HCT116 (cell line): Measurements from ENCODE around the gene TSPAN11. TPM values are rescaled to one million over a fixed set of nuclear protein-coding genes. Genes with fewer than 3 reads are reported as not detected.

ENCODE experiments used
- ATAC-seq: fragments of 200-7000 bp; cut with Tn5 transposase; 2 replicates; pipeline ENCODE4 v1.9.1; 2020; ENCODE audit warnings: mild to moderate bottlenecking, moderate library complexity
- BruUV-seq: library from RNA; stranded (reverse); fragments of 400-500 nt; replicated peaks from 2 replicates; lab custom pipeline; 2021; lab: Mats Ljungman, UMichigan
- CTCF ChIA-PET: fragments of 300-600 bp; sonication (Branson Sonifier 250); formaldehyde crosslinking; loops from one replicate; lab custom pipeline; 2021; ENCODE audit warnings: antibody characterized with exemption; lab: Charles Lee
- POLR2A ChIA-PET: fragments of 300-600, 350-600 bp; sonication (Branson Sonifier 250); formaldehyde crosslinking; loops from one replicate; lab custom pipeline; 2021; ENCODE audit warnings: antibody characterized with exemption; lab: Charles Lee
- RAD21 ChIA-PET, 2 experiments: fragments of 300-600 bp; sonication (Branson Sonifier 250); formaldehyde crosslinking; loops; one replicate each; lab custom pipeline; 2023; ENCODE audit warnings: low total read pairs in 2 of 2; ENCODE audit not compliant: uncharacterized antibody in 2 of 2, unreplicated experiment in 2 of 2, low non-redundant PET in 1 of 2; lab: Charles Lee
- DNase-seq: peaks from one replicate; pipeline ENCODE4 v3.0.0-alpha.2; 2010; ENCODE audit warnings: low read depth, low spot score
- H2AFZ ChIP-seq: fragments of 200-600 bp; shearing (Covaris generic), sonication (generic); 2 replicates; pipeline ENCODE4 v1.6.1; 2017; ENCODE audit warnings: low read depth, mixed run types, mixed read lengths, antibody characterized with exemption, low read length; ENCODE audit not compliant: poor library complexity, severe bottlenecking
- H3K27ac ChIP-seq: 2 replicates; pipeline ENCODE4 v1.5.1; 2012; ENCODE audit warnings: low read depth, low read length
- H3K27me3 ChIP-seq: fragments of 200-600 bp; sonication (generic); 2 replicates; pipeline ENCODE4 v1.6.1; 2016; ENCODE audit warnings: mixed run types, low read length, mixed read lengths; ENCODE audit not compliant: insufficient read depth
- H3K36me3 ChIP-seq, 2 experiments: fragments of 200-500 bp in 1 of 2; fragments of 200-600 bp in 1 of 2; sonication (Bioruptor generic) in 1 of 2; sonication (generic) in 1 of 2; 2 replicates each; pipeline versions ENCODE4 v1.5.1 to v1.6.1; 2014 to 2016; ENCODE audit warnings: low read length in 2 of 2, inconsistent platforms in 1 of 2, mixed read lengths in 1 of 2, mixed run types in 1 of 2; ENCODE audit not compliant: insufficient read depth in 2 of 2, control insufficient read depth in 1 of 2
- H3K4me1 ChIP-seq, 2 experiments: fragments of 200-600 bp in 1 of 2; sonication (generic) in 1 of 2; 2 replicates each; pipeline versions ENCODE4 v1.5.1 to v1.6.1; 2012 to 2017; ENCODE audit warnings: low read length in 2 of 2, inconsistent platforms in 1 of 2, mild to moderate bottlenecking in 1 of 2, mixed read lengths in 1 of 2, mixed run types in 1 of 2, moderate library complexity in 1 of 2; ENCODE audit not compliant: insufficient read depth in 2 of 2, control insufficient read depth in 1 of 2
- H3K4me2 ChIP-seq: fragments of 200-600 bp; sonication (generic); 2 replicates; pipeline ENCODE4 v1.6.1; 2017; ENCODE audit warnings: mixed run types, low read length, mixed read lengths
- H3K4me3 ChIP-seq, 2 experiments: fragments of 200-600 bp in 1 of 2; sonication (generic) in 1 of 2; replicated peaks in 1 of 2; 2 replicates each; pipeline ENCODE4 v1.5.1; 2011 to 2016; ENCODE audit warnings: low read length in 2 of 2, control low read depth in 1 of 2, low read depth in 1 of 2, mild to moderate bottlenecking in 1 of 2, mixed read lengths in 1 of 2, mixed run types in 1 of 2
- H3K79me2 ChIP-seq: fragments of 200-600 bp; sonication (generic); 2 replicates; pipeline ENCODE4 v1.6.1; 2017; ENCODE audit warnings: mild to moderate bottlenecking, mixed run types, low read length, moderate library complexity, mixed read lengths; ENCODE audit not compliant: insufficient read depth
- H3K9ac ChIP-seq: fragments of 200-600 bp; sonication (generic); 2 replicates; pipeline ENCODE4 v1.6.1; 2016; ENCODE audit warnings: low read length, mixed read lengths
- H3K9me2 ChIP-seq: fragments of 200-600 bp; sonication (generic), shearing (Covaris generic); 2 replicates; pipeline ENCODE4 v1.6.1; 2017; ENCODE audit warnings: mixed run types, mild to moderate bottlenecking, moderate library complexity; ENCODE audit not compliant: insufficient read depth
- H3K9me3 ChIP-seq, 2 experiments: fragments of 200-500 bp in 1 of 2; fragments of 200-600 bp in 1 of 2; sonication (Bioruptor generic) in 1 of 2; sonication (generic) in 1 of 2; 2 replicates each; pipeline ENCODE4 v1.6.1; 2014 to 2017; ENCODE audit warnings: low read length in 2 of 2, mixed read lengths in 2 of 2, inconsistent platforms in 1 of 2, low read depth in 1 of 2, mild to moderate bottlenecking in 1 of 2, mixed run types in 1 of 2, moderate library complexity in 1 of 2; ENCODE audit not compliant: control insufficient read depth in 1 of 2, insufficient read depth in 1 of 2
- H4K20me1 ChIP-seq: fragments of 200-600 bp; sonication (generic), shearing (Covaris generic); 2 replicates; pipeline ENCODE4 v1.6.1; 2017; ENCODE audit warnings: mixed run types, mild to moderate bottlenecking, moderate library complexity; ENCODE audit not compliant: insufficient read depth
- CEBPB ChIP-seq: IDR thresholded peaks from 2 replicates; pipeline ENCODE4 v1.6.1; 2012; ENCODE audit warnings: low read depth
- EGR1 ChIP-seq: IDR thresholded peaks from 2 replicates; pipeline ENCODE4 v1.6.1; 2012; ENCODE audit warnings: low read depth
- EZH2phosphoT487 ChIP-seq: fragments of 200-600 bp; IDR thresholded peaks from 2 replicates; pipeline ENCODE4 v1.6.1; 2018; ENCODE audit warnings: antibody characterized with exemption, borderline replicate concordance
- FOSL1 ChIP-seq: IDR thresholded peaks from 2 replicates; pipeline ENCODE4 v1.6.1; 2012; ENCODE audit warnings: low read depth
- JUND ChIP-seq: IDR thresholded peaks from 2 replicates; pipeline ENCODE4 v1.6.1; 2012
- POLR2A ChIP-seq: IDR thresholded peaks from 2 replicates; pipeline ENCODE4 v1.7.0; 2011; ENCODE audit warnings: borderline replicate concordance; ENCODE audit not compliant: insufficient read depth, insufficient read length; ENCODE audit errors: extremely low read depth
- SIN3A ChIP-seq: IDR thresholded peaks from 2 replicates; pipeline ENCODE4 v1.6.1; 2012; ENCODE audit warnings: low read depth
- SP1 ChIP-seq: IDR thresholded peaks from 2 replicates; pipeline ENCODE4 v1.6.1; 2012; ENCODE audit warnings: low read depth
- SRF ChIP-seq: IDR thresholded peaks from 2 replicates; pipeline ENCODE4 v1.6.1; 2012; ENCODE audit warnings: low read depth
- TCF7L2 ChIP-seq: IDR thresholded peaks from 2 replicates; pipeline ENCODE4 v1.7.0; 2011; ENCODE audit warnings: borderline replicate concordance, inconsistent platforms; ENCODE audit not compliant: insufficient read depth, insufficient read length; ENCODE audit errors: extremely low read depth
- ZFX ChIP-seq: fragments of 450-650 bp; IDR thresholded peaks from 2 replicates; pipeline ENCODE4 v1.6.1; 2017
- ZNF274 ChIP-seq: fragments of 200-500 bp; sonication (Bioruptor generic); IDR thresholded peaks from 2 replicates; pipeline ENCODE4 v1.6.1; 2014; ENCODE audit warnings: mild to moderate bottlenecking, low read depth, low read length, inconsistent platforms
- intact Hi-C: fragments of 100-400 bp; cut with micrococcal nuclease; formaldehyde crosslinking; loops from 2 replicates; pipeline ENCODE4 v1.10.0; 2022
- total RNA-seq: library from RNA; stranded (reverse); gene quantifications from one replicate; pipeline ENCODE4 v1.2.1, GENCODE V29; 2021; ENCODE audit not compliant: unreplicated experiment
- TF ChIP-seq, protein P1 (sequence below): IDR thresholded peaks from 2 replicates; pipeline ENCODE4 v1.6.1; 2012
- TF ChIP-seq, protein P2 (sequence below): IDR thresholded peaks from 2 replicates; pipeline ENCODE4 v1.6.1; 2011; ENCODE audit warnings: mild to moderate bottlenecking, low read length, moderate library complexity; ENCODE audit not compliant: insufficient replicate concordance; ENCODE audit errors: extremely low read depth
- TF ChIP-seq, protein P3 (sequence below), 3 experiments: fragments of 200-600 bp in 1 of 3; sonication (generic) in 1 of 3; IDR thresholded peaks in 2 of 3; conservative IDR thresholded peaks in 1 of 3; 2 replicates each; pipeline ENCODE4 v1.5.1; 2012 to 2017; ENCODE audit warnings: low read depth in 2 of 3, low read length in 2 of 3, antibody characterized with exemption in 1 of 3, borderline replicate concordance in 1 of 3, control low read depth in 1 of 3, mild to moderate bottlenecking in 1 of 3, mixed read lengths in 1 of 3, mixed run types in 1 of 3, moderate library complexity in 1 of 3; ENCODE audit not compliant: insufficient read depth in 1 of 3

The TSPAN11 gene
- total RNA-seq, 1 experiment from 2014 or later = not detected

DNA sequence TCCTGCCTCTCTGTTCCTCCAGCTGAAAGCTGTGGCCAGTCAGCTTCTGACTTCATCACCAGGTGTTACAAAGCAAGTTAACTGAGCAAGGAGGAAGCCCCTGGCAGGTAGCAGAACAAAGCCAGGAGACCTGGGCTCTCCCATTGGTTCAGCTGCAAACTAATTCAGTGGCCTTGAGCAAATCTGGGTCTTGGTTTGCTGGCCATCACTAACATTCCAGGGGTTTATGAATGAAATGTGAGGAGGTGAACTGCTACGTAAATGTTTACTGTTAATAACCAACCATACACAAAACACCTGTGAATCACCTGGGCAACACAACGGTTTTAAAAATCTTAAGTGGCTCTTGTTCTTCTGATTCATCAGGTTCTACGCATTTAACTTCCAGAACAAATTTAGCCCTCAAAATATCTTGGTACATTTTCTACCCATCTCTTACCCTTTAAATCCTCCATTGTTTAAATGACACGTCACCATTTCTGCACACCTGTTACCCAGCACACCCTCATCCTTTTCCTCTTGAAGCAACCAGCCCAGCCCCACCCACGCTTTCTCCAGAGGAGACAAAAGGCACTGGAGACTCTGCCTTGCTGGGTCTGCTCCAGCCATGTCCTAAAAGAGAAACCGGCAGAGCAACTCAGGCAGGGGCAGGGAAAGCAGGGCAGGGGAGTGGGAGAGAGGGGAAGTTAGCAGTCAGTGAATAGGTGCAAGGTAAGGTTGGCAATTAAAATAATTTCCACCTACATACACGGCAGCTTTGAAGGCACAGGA is 49.3 kb upstream of the TSPAN11 start:
- Histone ChIP-seq H3K27me3 (peaks cover 31% of the 10 kb centered on the region), H3K4me2 (no peak overlapping the region), H3K79me2 (no peaks in the 10 kb centered on the region), H3K27ac (no peak overlapping the region), H3K9me2 (no peaks in the 10 kb centered on the region), H3K9ac (no peak overlapping the region), H2AFZ (no peak overlapping the region), H4K20me1 (no peaks in the 10 kb centered on the region), H3K4me3 (no peak overlapping the region), H3K4me1 (peaks cover 0 to 3% of the 10 kb centered on the region in 2 experiments; a peak in 1 of 4 replicates), H3K36me3 (no peaks in the 10 kb centered on the region), H3K9me3 (no peaks in the 10 kb centered on the region)
- TF ChIP-seq JUND (no peak), SRF (no peak), POLR2A (no peak), SP1 (no peak), ZFX (no peak)
- TF ChIP-seq, protein P1, sequence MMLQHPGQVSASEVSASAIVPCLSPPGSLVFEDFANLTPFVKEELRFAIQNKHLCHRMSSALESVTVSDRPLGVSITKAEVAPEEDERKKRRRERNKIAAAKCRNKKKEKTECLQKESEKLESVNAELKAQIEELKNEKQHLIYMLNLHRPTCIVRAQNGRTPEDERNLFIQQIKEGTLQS = no peak
- no TSS peak for BruUV-seq
- ATAC-seq = no peak
- DNase-seq = no peak
- intact Hi-C loops = loop anchor here (1.0 kb wide), 1 partner anchor 14 kb away; no protein-coding TSS in a partner anchor
- ChIA-PET CTCF (no interaction called here), POLR2A (no interaction called here), RAD21 (no interaction called here)

DNA sequence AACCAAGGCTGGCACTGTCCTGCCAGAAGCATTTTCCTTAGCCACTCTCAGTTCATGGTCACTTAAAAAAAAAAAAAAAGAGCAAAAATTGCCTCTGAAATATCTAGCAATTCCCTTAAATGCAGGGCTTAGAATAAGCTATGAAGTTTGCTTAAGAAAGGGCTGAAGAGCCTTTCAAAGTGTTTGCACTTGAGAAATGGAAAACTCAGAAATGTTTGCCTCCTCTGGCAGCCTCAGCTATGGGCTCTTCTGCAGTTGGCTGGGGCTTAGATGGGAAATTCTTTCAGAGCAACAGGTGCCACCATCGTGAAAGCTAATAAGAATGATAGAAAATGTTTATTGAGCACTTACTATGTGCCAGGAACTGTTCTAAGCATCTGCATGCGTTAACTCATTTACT is 48.5 kb upstream of the TSPAN11 start:
- no peak overlapping the region for H3K27ac ChIP-seq
- H3K9ac ChIP-seq = no peak overlapping the region
- no peak for TF ChIP-seq SP1
- TF ChIP-seq, protein P2, sequence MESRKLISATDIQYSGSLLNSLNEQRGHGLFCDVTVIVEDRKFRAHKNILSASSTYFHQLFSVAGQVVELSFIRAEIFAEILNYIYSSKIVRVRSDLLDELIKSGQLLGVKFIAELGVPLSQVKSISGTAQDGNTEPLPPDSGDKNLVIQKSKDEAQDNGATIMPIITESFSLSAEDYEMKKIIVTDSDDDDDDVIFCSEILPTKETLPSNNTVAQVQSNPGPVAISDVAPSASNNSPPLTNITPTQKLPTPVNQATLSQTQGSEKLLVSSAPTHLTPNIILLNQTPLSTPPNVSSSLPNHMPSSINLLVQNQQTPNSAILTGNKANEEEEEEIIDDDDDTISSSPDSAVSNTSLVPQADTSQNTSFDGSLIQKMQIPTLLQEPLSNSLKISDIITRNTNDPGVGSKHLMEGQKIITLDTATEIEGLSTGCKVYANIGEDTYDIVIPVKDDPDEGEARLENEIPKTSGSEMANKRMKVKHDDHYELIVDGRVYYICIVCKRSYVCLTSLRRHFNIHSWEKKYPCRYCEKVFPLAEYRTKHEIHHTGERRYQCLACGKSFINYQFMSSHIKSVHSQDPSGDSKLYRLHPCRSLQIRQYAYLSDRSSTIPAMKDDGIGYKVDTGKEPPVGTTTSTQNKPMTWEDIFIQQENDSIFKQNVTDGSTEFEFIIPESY = no peak
- TF ChIP-seq SIN3A = no peak
- no peak for TF ChIP-seq POLR2A
- TF ChIP-seq ZNF274 = no peak
- TF ChIP-seq, protein P3, sequence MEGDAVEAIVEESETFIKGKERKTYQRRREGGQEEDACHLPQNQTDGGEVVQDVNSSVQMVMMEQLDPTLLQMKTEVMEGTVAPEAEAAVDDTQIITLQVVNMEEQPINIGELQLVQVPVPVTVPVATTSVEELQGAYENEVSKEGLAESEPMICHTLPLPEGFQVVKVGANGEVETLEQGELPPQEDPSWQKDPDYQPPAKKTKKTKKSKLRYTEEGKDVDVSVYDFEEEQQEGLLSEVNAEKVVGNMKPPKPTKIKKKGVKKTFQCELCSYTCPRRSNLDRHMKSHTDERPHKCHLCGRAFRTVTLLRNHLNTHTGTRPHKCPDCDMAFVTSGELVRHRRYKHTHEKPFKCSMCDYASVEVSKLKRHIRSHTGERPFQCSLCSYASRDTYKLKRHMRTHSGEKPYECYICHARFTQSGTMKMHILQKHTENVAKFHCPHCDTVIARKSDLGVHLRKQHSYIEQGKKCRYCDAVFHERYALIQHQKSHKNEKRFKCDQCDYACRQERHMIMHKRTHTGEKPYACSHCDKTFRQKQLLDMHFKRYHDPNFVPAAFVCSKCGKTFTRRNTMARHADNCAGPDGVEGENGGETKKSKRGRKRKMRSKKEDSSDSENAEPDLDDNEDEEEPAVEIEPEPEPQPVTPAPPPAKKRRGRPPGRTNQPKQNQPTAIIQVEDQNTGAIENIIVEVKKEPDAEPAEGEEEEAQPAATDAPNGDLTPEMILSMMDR (IDR thresholded peaks at IDR 0.05 in 2 of 3, conservative IDR thresholded peaks at IDR 0.05 in 1 of 3; ENCODE audit: borderline replicate concordance in 1 of 3, insufficient read depth in 1 of 3, low read depth in 2 of 3, low read length in 2 of 3) = no peak
- TF ChIP-seq EZH2phosphoT487 = no peak
- TF ChIP-seq EGR1 = no peak
- TF ChIP-seq TCF7L2 = no peak
- no peak for TF ChIP-seq CEBPB
- no peak for TF ChIP-seq FOSL1
- CTCF ChIA-PET = no interaction called here
- RAD21 ChIA-PET = no interaction called here
- H3K9me3 ChIP-seq = no peaks in the 10 kb centered on the region
- peaks cover 31% of the 10 kb centered on the region for H3K27me3 ChIP-seq
- no peak overlapping the region for H3K4me3 ChIP-seq
- DNase-seq = no peak
- ATAC-seq = no peak
- no TSS peak for BruUV-seq
- intact Hi-C loops = no loop called here
- H3K9me2 ChIP-seq = no peaks in the 10 kb centered on the region
- H3K4me1 ChIP-seq = peaks cover 0 to 3% of the 10 kb centered on the region in 2 experiments; a peak in 1 of 4 replicates
- POLR2A ChIA-PET = no interaction called here
- H4K20me1 ChIP-seq = no peaks in the 10 kb centered on the region
- H2AFZ ChIP-seq = no peak overlapping the region
- no peak overlapping the region for H3K4me2 ChIP-seq
- H3K36me3 ChIP-seq = no peaks in the 10 kb centered on the region
- no peaks in the 10 kb centered on the region for H3K79me2 ChIP-seq
